NT2/D1 (cell line): ENCODE results near the gene NKX2-3.

Source experiments
- SUZ12 ChIP-seq: IDR thresholded peaks from 2 replicates; pipeline ENCODE4 v1.6.1; 2011; ENCODE audit not compliant: insufficient read length, insufficient read depth; ENCODE audit errors: extremely low read depth
- YY1 ChIP-seq: IDR thresholded peaks from 2 replicates; pipeline ENCODE4 v1.6.1; 2011; ENCODE audit not compliant: insufficient read length, insufficient read depth

- TF ChIP-seq SUZ12 (no peak), YY1 (no peak)
Measured at GRCh38 chr10:99560277-99561126, 27.8 kb downstream of the NKX2-3 start.
